DMS 273 (cell line): ENCODE data around the gene RNU1-4.
A peak's percentile ranks its signal among the peaks of the same experiment; 100 is the strongest.
"Not testable (repeated sequence)": the region's sequence is repeated elsewhere in the genome, so short reads cannot be mapped to it uniquely, and the experiment has no call there.

ENCODE experiments used
- DNase-seq: peaks from one replicate; lab custom pipeline; 2025; ENCODE audit not compliant: unreplicated experiment; lab: John Stamatoyannopoulos, UW

Gene RNU1-4

GRCh38 chr1:16727190-16728111 lies 12.9 kb upstream of the RNU1-4 start:
- peak; percentile 94 for DNase-seq

DNA sequence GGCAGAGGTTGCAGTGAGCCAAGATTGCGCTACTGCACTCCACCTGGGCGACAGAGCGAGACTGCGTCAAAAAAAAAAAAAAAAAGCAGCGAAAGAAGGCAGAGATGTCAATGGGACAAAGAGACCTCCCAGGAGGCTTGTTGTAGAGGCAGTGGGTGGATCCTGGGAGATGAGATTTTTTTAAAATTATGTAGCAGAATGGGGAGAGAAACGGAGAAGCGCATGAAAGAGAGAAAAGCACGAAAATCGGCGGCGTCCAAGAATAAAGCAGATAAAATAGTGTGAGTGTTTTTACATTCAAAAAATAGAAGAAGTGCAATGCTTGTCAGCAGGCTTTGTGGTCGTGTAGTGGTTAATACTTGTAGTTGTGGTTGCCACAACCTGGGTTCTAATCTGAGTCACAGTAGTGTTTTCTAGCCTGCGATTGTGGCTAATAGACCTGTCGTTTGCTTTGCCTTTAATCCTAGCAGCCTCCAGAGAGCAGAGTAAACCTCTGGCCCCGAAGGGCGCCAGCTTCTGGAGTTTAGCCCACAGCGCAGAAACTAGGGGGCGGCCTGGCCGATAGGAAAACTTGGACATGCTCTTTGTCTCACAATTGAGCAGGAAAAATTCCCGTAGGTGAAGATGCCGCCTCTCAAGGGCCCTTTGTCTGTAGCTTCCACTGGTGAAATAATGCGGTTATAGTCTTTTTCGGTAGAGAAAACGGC lies 11.9 kb upstream of the RNU1-4 start:
- not testable (repeated sequence) for DNase-seq

- DNase-seq, result not testable (repeated sequence)
Observed at GRCh38 chr1:16732254-16732896, 7.9 kb upstream of the RNU1-4 start.

- not testable (repeated sequence) for DNase-seq
Observed at GRCh38 chr1:16741230-16741629, 914 bp downstream of the RNU1-4 start.

DNA sequence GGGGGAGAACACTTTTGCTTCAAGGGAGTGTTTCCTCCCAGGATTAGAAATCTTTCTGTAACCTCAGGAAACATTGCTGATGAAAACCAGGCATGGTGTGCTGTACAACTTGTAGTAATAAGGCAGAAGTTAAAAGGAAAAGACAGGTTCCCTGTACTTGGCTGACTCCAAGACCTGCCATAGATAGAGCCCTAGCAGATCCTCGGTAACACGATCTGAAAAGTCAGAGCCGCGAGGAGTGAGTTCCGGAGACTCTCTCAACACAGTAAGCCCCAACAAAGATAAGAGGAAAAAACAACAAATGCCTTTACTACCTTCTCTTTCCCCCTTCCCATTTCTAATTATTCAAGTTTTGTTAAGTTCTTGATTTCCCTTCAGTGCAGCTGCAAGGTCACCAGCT lies 7.3 kb downstream of the RNU1-4 start:
- DNase-seq, result not testable (repeated sequence)

DNA sequence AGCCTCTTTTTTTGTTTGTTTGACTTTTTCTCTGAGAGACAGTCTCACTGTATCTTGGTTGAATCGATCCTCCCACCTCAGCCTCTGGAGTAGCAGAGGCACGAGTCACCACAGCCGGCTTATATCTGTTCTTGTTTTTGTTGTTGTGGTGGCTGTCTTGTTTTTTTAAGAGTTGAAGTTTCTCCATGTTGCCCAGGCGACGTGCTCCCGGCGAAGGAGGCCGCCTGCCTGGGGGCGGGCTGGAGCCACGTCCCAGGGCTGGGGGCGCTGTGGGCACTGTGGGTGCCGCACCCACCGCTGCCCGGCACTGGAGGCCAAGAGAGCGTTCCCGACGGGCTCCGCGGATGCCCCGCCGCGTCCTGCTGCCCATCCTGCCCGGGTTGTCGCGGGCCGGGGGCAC lies 8.4 kb downstream of the RNU1-4 start:
- not testable (repeated sequence) for DNase-seq

DNA sequence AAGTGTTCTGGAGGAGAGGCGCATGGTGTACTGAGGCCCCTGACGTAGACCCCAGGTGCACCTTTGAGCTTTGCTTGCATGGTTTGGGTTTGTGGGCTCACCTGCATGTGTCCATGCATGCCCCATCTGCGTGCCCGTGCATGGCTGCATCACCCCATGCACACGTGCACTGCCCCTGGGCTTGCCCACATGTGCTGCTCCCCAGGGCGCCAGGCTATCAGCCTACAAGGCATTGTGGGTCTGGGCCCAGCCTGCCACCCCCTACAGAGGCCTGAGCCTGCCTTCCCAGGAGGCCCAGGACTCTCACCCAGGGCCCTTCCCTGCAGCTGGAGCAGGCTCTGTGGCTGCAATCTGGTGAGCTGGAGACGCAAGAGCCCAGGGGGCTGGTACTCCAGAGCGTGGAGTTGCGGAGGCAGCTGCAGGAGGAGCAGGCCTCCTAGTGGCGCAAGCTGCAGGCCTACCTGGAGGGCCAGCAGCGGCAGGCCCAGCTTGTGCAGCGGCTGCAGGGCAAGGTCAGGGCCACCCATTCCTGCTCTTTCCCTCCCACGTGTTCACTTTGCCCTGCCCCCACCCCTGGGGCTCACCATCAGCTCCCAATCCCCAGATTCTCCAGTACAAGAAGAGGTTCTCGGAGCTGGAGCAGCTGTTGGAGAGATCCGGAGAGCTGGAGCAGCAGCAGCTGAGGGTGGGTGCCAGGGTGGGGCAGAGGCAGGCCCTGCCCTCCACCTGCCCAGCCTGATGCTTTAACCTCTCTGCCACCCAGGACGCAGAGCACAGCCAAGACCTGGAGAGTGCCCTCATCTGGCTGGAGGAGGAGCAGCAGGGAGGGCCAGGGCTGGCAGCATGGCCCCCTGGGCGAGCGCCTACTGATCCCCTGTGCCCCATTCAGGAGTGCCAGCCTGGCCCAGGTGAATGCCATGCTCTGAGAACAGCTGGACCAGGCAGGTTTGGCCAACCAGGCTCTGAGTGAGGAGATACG lies 9.9 kb downstream of the RNU1-4 start:
- not testable (repeated sequence) for DNase-seq

- DNase-seq, result not testable (repeated sequence)
Observed at GRCh38 chr1:16752770-16753169, 12.5 kb downstream of the RNU1-4 start.

GRCh38 chr1:16755385-16755784 lies 15.1 kb downstream of the RNU1-4 start:
- not testable (repeated sequence) for DNase-seq

DNA sequence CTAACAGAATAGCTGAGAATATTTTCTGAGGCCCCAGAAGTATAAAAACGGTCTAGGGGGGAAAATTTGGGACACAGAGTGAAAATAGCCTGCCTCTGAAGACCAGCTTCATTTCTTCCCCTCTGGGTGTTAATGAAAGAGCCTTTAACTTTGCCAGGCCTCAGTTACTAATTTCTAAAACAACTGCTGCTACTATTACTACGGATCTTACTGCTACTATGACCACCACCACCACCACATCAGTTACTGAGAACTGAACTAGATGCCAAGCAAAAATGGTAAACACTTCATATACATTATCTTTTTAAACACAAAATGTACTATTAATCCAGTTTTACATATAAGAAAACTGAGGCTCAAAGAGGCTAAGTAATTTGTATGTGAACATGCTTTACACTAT lies 15.6 kb downstream of the RNU1-4 start:
- not testable (repeated sequence) for DNase-seq

DNA sequence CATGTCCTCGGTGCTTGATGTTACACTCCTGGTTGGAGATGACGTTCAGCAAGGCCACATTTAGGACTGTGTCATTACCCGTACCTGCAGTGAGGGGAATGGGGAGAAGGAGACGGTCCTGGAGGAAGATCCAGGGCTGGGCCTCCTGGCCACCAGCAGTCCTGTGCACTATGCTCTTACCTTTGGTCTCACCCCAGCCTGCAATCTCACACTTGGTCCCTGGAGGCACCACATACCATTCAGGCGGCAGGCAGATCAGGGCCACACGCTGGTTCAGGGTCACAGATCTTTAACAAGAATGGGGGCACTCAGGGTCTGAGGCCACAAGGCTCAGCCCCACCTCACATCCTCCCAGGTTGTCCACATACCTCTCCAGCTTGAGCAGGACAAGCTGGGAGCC lies 17.3 kb downstream of the RNU1-4 start:
- not testable (repeated sequence) for DNase-seq

GRCh38 chr1:16758060-16758459 lies 17.7 kb downstream of the RNU1-4 start:
- not testable (repeated sequence) for DNase-seq

DNA sequence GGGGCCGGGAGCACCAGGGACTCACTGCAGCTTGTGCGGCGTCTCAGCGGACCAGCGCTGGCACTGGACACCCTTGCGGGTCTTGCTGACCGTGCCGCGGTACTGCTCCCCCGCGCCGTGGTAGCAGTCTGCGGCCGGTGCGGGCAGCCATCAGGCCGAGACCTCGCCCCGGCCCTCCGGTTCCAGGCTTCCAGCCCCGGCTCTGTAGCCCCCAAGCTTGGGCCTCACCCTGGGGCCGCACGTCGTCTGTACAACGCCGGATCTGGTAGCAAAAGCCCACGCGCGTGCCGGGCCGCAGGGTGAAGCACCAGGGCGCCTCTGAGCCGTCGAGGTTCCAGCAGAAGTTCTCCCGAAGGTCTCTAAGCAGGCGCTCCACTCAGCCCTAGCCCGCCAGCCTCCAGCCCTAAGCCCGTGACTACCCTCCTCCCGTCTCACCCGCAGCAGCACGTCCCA lies 18.8 kb downstream of the RNU1-4 start:
- DNase-seq, result not testable (repeated sequence)

- DNase-seq, result not testable (repeated sequence)
Observed at GRCh38 chr1:16759650-16760455, 19.5 kb downstream of the RNU1-4 start.

- DNase-seq, result not testable (repeated sequence)
Observed at GRCh38 chr1:16760456-16760765, 20.1 kb downstream of the RNU1-4 start.

- not testable (repeated sequence) for DNase-seq
Observed at GRCh38 chr1:16760801-16761200, 20.5 kb downstream of the RNU1-4 start.

DNA sequence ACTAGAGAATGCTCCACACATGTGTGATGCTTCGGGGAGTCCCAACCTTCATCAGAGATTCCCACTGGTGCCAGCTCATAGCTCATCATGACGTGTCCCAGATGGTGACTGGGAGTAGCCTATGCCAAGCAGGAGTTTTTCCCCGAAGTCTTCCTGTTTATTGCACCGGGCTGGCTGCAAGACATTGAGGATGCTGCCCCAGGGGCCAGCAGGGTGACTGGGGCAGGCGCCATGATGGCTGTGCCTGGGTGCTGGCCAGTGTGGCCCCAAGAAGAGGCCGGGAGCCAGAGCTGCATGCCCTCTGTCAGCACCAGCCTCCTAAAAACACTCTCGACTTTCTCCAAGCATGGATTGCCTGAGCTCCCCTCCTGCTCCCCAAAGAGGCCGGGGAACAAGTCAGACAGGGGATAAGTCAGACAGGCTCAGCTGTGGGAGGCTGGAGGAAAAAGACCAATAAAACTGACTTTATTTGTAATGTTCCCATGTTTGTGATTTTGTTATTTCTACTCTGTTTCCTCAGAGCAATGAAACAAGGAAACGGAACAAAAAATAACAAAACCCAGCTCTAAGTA lies 24.0 kb downstream of the RNU1-4 start:
- not testable (repeated sequence) for DNase-seq

GRCh38 chr1:16764820-16765655 lies 24.7 kb downstream of the RNU1-4 start:
- not testable (repeated sequence) for DNase-seq
